B cell (primary cell): ENCODE measurements around the gene AADACL3.

Experiments used
- EZH2 ChIP-seq: IDR thresholded peaks from 2 replicates; pipeline ENCODE4 v1.6.1; 2012; ENCODE audit warnings: borderline replicate concordance, low read depth, mild to moderate bottlenecking, moderate library complexity, low read length; ENCODE audit not compliant: insufficient read depth, poor library complexity, severe bottlenecking
- TF ChIP-seq, protein P1 (sequence below): fragments of 200-600 bp; IDR thresholded peaks from one replicate; pipeline ENCODE4 v1.8.0; 2022; ENCODE audit warnings: antibody characterized with exemption, mild to moderate bottlenecking

DNA sequence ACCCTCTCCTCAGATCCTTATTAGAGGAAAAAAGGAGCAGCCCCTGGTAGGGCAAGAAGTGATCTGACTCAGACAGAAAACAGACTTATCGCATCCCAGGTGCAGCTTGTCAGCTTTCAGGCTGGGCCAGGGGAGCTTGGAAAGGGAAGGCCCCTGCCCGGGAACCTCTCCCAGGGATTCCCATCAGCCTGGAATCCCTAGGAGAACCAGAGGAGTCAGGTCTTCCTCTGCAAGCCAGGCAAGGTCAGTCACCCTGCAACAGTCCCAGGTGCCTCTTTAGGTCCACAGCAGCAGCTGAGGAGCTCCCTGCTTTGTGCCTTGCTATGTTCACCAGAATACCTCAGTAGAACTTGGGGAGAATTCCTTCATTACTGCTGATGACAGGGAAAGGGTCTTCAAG is 54.7 kb downstream of the AADACL3 start:
- TF ChIP-seq, protein P1, sequence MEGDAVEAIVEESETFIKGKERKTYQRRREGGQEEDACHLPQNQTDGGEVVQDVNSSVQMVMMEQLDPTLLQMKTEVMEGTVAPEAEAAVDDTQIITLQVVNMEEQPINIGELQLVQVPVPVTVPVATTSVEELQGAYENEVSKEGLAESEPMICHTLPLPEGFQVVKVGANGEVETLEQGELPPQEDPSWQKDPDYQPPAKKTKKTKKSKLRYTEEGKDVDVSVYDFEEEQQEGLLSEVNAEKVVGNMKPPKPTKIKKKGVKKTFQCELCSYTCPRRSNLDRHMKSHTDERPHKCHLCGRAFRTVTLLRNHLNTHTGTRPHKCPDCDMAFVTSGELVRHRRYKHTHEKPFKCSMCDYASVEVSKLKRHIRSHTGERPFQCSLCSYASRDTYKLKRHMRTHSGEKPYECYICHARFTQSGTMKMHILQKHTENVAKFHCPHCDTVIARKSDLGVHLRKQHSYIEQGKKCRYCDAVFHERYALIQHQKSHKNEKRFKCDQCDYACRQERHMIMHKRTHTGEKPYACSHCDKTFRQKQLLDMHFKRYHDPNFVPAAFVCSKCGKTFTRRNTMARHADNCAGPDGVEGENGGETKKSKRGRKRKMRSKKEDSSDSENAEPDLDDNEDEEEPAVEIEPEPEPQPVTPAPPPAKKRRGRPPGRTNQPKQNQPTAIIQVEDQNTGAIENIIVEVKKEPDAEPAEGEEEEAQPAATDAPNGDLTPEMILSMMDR: no peak
- TF ChIP-seq EZH2: no peak
